A673 (cell line): ENCODE data around the gene CPE. TPM values are rescaled to one million over a fixed set of nuclear protein-coding genes. Genes with fewer than 3 reads are reported as not detected.

ENCODE experiments used
- BruUV-seq: library from RNA; stranded (reverse); fragments of 400-500 nt; replicated peaks from 2 replicates; lab custom pipeline; 2021; lab: Mats Ljungman, UMichigan
- CTCF ChIA-PET: fragments of 300-600 bp; sonication (Branson Sonifier 250); formaldehyde crosslinking; loops from one replicate; lab custom pipeline; 2022; ENCODE audit warnings: antibody characterized with exemption; lab: Charles Lee
- POLR2A ChIA-PET: fragments of 300-600 bp; sonication (Branson Sonifier 250); formaldehyde crosslinking; loops from one replicate; lab custom pipeline; 2022; ENCODE audit warnings: antibody characterized with exemption; ENCODE audit not compliant: low non-redundant PET; lab: Charles Lee
- DNase-seq: peaks from one replicate; pipeline ENCODE4 v3.0.0-alpha.2; 2015; ENCODE audit warnings: low spot score
- H3K27ac ChIP-seq: fragments of 200-600 bp; sonication (generic); 2 replicates; pipeline ENCODE4 v1.5.1; 2016; ENCODE audit warnings: mixed run types, low read depth, mild to moderate bottlenecking, mixed read lengths, antibody characterized with exemption, low read length; ENCODE audit not compliant: poor library complexity, severe bottlenecking
- H3K27me3 ChIP-seq: fragments of 200-600 bp; sonication (generic); replicated peaks from 2 replicates; pipeline ENCODE4 v1.6.1; 2017; ENCODE audit warnings: mixed run types, low read depth, mild to moderate bottlenecking, mixed read lengths, antibody characterized with exemption, low read length; ENCODE audit not compliant: insufficient read depth, poor library complexity
- H3K36me3 ChIP-seq: fragments of 200-600 bp; sonication (generic); 2 replicates; pipeline ENCODE4 v1.6.1; 2016; ENCODE audit warnings: mixed run types, mild to moderate bottlenecking, mixed read lengths, antibody characterized with exemption, low read length; ENCODE audit not compliant: insufficient read depth, poor library complexity, severe bottlenecking
- H3K4me1 ChIP-seq: fragments of 200-600 bp; sonication (generic); 2 replicates; pipeline ENCODE4 v1.6.1; 2017; ENCODE audit warnings: mixed run types, mild to moderate bottlenecking, mixed read lengths, antibody characterized with exemption, low read length; ENCODE audit not compliant: insufficient read depth, poor library complexity, severe bottlenecking
- H3K4me3 ChIP-seq: fragments of 200-600 bp; sonication (generic); 2 replicates; pipeline ENCODE4 v1.5.1; 2016; ENCODE audit warnings: low read depth, mixed run types, mild to moderate bottlenecking, mixed read lengths, low read length; ENCODE audit not compliant: poor library complexity, severe bottlenecking
- H3K9me3 ChIP-seq: fragments of 200-600 bp; sonication (generic); 2 replicates; pipeline ENCODE4 v1.6.1; 2016; ENCODE audit warnings: mixed run types, low read depth, mild to moderate bottlenecking, mixed read lengths, antibody characterized with exemption, low read length; ENCODE audit not compliant: poor library complexity, severe bottlenecking
- EZH2 ChIP-seq: fragments of 200-600 bp; sonication (generic); IDR thresholded peaks from 2 replicates; pipeline ENCODE4 v1.6.1; 2017; ENCODE audit warnings: borderline replicate concordance, low read depth, mild to moderate bottlenecking, mixed read lengths, antibody characterized with exemption, low read length; ENCODE audit not compliant: poor library complexity, severe bottlenecking
- intact Hi-C: fragments of 100-400 bp; cut with micrococcal nuclease; formaldehyde crosslinking; loops from one replicate; pipeline ENCODE4 v1.10.0; 2022; ENCODE audit not compliant: unreplicated experiment
- total RNA-seq: library from RNA; stranded (reverse); gene quantifications from 2 replicates; pipeline ENCODE4 v1.2.3, GENCODE V29; 2021
- TF ChIP-seq, protein P1 (sequence below): fragments of 300-800, 200-600 bp; sonication (generic); conservative IDR thresholded peaks from 2 replicates; pipeline ENCODE4 v1.5.1; 2017; ENCODE audit warnings: low read depth, mild to moderate bottlenecking, antibody characterized with exemption, low read length, moderate library complexity, mixed read lengths

Gene CPE
- total RNA-seq, 1 experiment from 2014 or later: 27.2 TPM

GRCh38 chr4:165512424-165512823 is 133.6 kb downstream of the CPE start:
- no peak overlapping the region for H3K4me3 ChIP-seq
- CTCF ChIA-PET: no interaction called here
- intact Hi-C loops: no loop called here
- POLR2A ChIA-PET: no interaction called here
- H3K27ac ChIP-seq: no peak overlapping the region
- no peaks in the 10 kb centered on the region for H3K27me3 ChIP-seq
- no peak for DNase-seq
- no peaks in the 10 kb centered on the region for H3K36me3 ChIP-seq
- H3K9me3 ChIP-seq: no peaks in the 10 kb centered on the region
- no peaks in the 10 kb centered on the region for H3K4me1 ChIP-seq
- BruUV-seq: no TSS peak
- TF ChIP-seq, protein P1, sequence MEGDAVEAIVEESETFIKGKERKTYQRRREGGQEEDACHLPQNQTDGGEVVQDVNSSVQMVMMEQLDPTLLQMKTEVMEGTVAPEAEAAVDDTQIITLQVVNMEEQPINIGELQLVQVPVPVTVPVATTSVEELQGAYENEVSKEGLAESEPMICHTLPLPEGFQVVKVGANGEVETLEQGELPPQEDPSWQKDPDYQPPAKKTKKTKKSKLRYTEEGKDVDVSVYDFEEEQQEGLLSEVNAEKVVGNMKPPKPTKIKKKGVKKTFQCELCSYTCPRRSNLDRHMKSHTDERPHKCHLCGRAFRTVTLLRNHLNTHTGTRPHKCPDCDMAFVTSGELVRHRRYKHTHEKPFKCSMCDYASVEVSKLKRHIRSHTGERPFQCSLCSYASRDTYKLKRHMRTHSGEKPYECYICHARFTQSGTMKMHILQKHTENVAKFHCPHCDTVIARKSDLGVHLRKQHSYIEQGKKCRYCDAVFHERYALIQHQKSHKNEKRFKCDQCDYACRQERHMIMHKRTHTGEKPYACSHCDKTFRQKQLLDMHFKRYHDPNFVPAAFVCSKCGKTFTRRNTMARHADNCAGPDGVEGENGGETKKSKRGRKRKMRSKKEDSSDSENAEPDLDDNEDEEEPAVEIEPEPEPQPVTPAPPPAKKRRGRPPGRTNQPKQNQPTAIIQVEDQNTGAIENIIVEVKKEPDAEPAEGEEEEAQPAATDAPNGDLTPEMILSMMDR: no peak
- no peak for TF ChIP-seq EZH2

- H3K27me3 ChIP-seq: no peaks in the 10 kb centered on the region
- no peak for DNase-seq
- intact Hi-C loops: no loop called here
- H3K36me3 ChIP-seq: no peaks in the 10 kb centered on the region
- no TSS peak for BruUV-seq
- H3K4me3 ChIP-seq: no peak overlapping the region
- H3K27ac ChIP-seq: no peak overlapping the region
- CTCF ChIA-PET: no interaction called here
- TF ChIP-seq, protein P1: no peak
- no peak for TF ChIP-seq EZH2
- POLR2A ChIA-PET: no interaction called here
- no peaks in the 10 kb centered on the region for H3K9me3 ChIP-seq
- no peaks in the 10 kb centered on the region for H3K4me1 ChIP-seq
These were observed 135.9 kb downstream of the CPE start for GRCh38 chr4:165514739-165515138.

DNA sequence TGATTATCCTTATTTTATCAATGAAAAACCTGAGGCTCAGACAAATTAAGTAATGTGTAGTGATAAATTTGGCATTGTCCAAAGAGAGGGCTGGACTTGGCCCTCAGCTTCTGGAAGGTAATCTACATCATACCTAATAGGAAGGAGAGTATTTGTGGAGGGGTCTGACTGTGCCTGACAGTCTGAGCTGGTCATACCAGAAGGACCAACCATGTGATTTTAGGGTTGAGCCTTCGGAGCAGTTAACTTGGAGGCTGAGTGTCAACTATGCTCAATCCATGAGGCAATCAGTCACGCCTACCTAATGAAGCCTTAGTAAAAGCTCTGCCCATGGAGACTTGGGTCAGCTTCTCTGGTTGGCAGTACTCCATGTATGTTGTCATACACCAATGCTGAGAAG is 136.4 kb downstream of the CPE start:
- intact Hi-C loops: no loop called here
- H3K4me3 ChIP-seq: no peak overlapping the region
- BruUV-seq: no TSS peak
- POLR2A ChIA-PET: no interaction called here
- H3K4me1 ChIP-seq: no peaks in the 10 kb centered on the region
- H3K9me3 ChIP-seq: no peaks in the 10 kb centered on the region
- TF ChIP-seq, protein P1: no peak
- TF ChIP-seq EZH2: no peak
- H3K27me3 ChIP-seq: no peaks in the 10 kb centered on the region
- CTCF ChIA-PET: no interaction called here
- no peaks in the 10 kb centered on the region for H3K36me3 ChIP-seq
- H3K27ac ChIP-seq: no peak overlapping the region
- DNase-seq: no peak
